ENCODE data around the gene RELT.

- TF ChIP-seq, protein P1, sequence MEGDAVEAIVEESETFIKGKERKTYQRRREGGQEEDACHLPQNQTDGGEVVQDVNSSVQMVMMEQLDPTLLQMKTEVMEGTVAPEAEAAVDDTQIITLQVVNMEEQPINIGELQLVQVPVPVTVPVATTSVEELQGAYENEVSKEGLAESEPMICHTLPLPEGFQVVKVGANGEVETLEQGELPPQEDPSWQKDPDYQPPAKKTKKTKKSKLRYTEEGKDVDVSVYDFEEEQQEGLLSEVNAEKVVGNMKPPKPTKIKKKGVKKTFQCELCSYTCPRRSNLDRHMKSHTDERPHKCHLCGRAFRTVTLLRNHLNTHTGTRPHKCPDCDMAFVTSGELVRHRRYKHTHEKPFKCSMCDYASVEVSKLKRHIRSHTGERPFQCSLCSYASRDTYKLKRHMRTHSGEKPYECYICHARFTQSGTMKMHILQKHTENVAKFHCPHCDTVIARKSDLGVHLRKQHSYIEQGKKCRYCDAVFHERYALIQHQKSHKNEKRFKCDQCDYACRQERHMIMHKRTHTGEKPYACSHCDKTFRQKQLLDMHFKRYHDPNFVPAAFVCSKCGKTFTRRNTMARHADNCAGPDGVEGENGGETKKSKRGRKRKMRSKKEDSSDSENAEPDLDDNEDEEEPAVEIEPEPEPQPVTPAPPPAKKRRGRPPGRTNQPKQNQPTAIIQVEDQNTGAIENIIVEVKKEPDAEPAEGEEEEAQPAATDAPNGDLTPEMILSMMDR (IDR thresholded peaks at IDR 0.05) = no peak
- no peak for TF ChIP-seq POLR2A (IDR thresholded peaks at IDR 0.05)
Measured at GRCh38 chr11:73401217-73401923, 25.2 kb downstream of the RELT start.
